ENCODE results near the gene CLMP.

The CLMP gene

GRCh38 chr11:123218451-123218850 is 23.4 kb upstream of the CLMP start:
- Histone ChIP-seq H3K4me2 (ENCODE audit: low read length) (no peak overlapping the region), H3F3A (ENCODE audit: control insufficient read depth, insufficient read depth) (no peaks in the 10 kb centered on the region), H3K4me1 (ENCODE audit: control insufficient read depth, low read length) (no peaks in the 10 kb centered on the region), H3K36me3 (ENCODE audit: control insufficient read depth, low read length) (no peaks in the 10 kb centered on the region), H3K9me3 (ENCODE audit: control insufficient read depth, insufficient read depth, low read length) (no peaks in the 10 kb centered on the region), H4K20me1 (ENCODE audit: control insufficient read depth, insufficient read depth, low read depth, low read length) (no peaks in the 10 kb centered on the region), H3K4me3 (ENCODE audit: low read length) (no peak overlapping the region), H3K27ac (ENCODE audit: low read depth, low read length) (no peak overlapping the region), H3K9me2 (replicated peaks; ENCODE audit: control insufficient read depth, low read length) (no peaks in the 10 kb centered on the region), H3K79me2 (ENCODE audit: control insufficient read depth, low read length) (no peaks in the 10 kb centered on the region), H3K27me3 (ENCODE audit: control insufficient read depth, low read length) (no peaks in the 10 kb centered on the region)
- TF ChIP-seq CTCF (IDR thresholded peaks at IDR 0.05; ENCODE audit: low read depth, low read length, poor library complexity, severe bottlenecking) (no peak), EZH2phosphoT487 (IDR thresholded peaks at IDR 0.05; ENCODE audit: borderline replicate concordance, low read length) (no peak)

GRCh38 chr11:123217897-123218296 is 22.8 kb upstream of the CLMP start:
- H3K4me2 ChIP-seq (ENCODE audit: low read length), result no peak overlapping the region
- H3K4me1 ChIP-seq (ENCODE audit: control insufficient read depth, low read length), result no peaks in the 10 kb centered on the region
- H3K9me2 ChIP-seq (replicated peaks; ENCODE audit: control insufficient read depth, low read length), result no peaks in the 10 kb centered on the region
- H3F3A ChIP-seq (ENCODE audit: control insufficient read depth, insufficient read depth), result no peaks in the 10 kb centered on the region
- no peaks in the 10 kb centered on the region for H3K36me3 ChIP-seq (ENCODE audit: control insufficient read depth, low read length)
- H4K20me1 ChIP-seq (ENCODE audit: control insufficient read depth, insufficient read depth, low read depth, low read length), result no peaks in the 10 kb centered on the region
- H3K27me3 ChIP-seq (ENCODE audit: control insufficient read depth, low read length), result no peaks in the 10 kb centered on the region
- TF ChIP-seq CTCF (IDR thresholded peaks at IDR 0.05; ENCODE audit: low read depth, low read length, poor library complexity, severe bottlenecking) (no peak), EZH2phosphoT487 (IDR thresholded peaks at IDR 0.05; ENCODE audit: borderline replicate concordance, low read length) (no peak)
- H3K27ac ChIP-seq (ENCODE audit: low read depth, low read length), result no peak overlapping the region
- H3K9me3 ChIP-seq (ENCODE audit: control insufficient read depth, insufficient read depth, low read length), result no peaks in the 10 kb centered on the region
- H3K79me2 ChIP-seq (ENCODE audit: control insufficient read depth, low read length), result no peaks in the 10 kb centered on the region
- H3K4me3 ChIP-seq (ENCODE audit: low read length), result no peak overlapping the region

GRCh38 chr11:123216249-123216648 is 21.2 kb upstream of the CLMP start:
- H3F3A ChIP-seq (ENCODE audit: control insufficient read depth, insufficient read depth), result no peaks in the 10 kb centered on the region
- H3K27me3 ChIP-seq (ENCODE audit: control insufficient read depth, low read length), result no peaks in the 10 kb centered on the region
- H3K36me3 ChIP-seq (ENCODE audit: control insufficient read depth, low read length), result no peaks in the 10 kb centered on the region
- H4K20me1 ChIP-seq (ENCODE audit: control insufficient read depth, insufficient read depth, low read depth, low read length), result no peaks in the 10 kb centered on the region
- no peaks in the 10 kb centered on the region for H3K9me2 ChIP-seq (replicated peaks; ENCODE audit: control insufficient read depth, low read length)
- H3K4me1 ChIP-seq (ENCODE audit: control insufficient read depth, low read length), result no peaks in the 10 kb centered on the region
- H3K79me2 ChIP-seq (ENCODE audit: control insufficient read depth, low read length), result no peaks in the 10 kb centered on the region
- H3K4me2 ChIP-seq (ENCODE audit: low read length), result no peak overlapping the region
- H3K4me3 ChIP-seq (ENCODE audit: low read length), result no peak overlapping the region
- no peaks in the 10 kb centered on the region for H3K9me3 ChIP-seq (ENCODE audit: control insufficient read depth, insufficient read depth, low read length)
- TF ChIP-seq CTCF (IDR thresholded peaks at IDR 0.05; ENCODE audit: low read depth, low read length, poor library complexity, severe bottlenecking) (no peak), EZH2phosphoT487 (IDR thresholded peaks at IDR 0.05; ENCODE audit: borderline replicate concordance, low read length) (no peak)
- no peak overlapping the region for H3K27ac ChIP-seq (ENCODE audit: low read depth, low read length)

GRCh38 chr11:123214940-123215339 is 19.9 kb upstream of the CLMP start:
- H3K4me2 ChIP-seq (ENCODE audit: low read length), result no peak overlapping the region
- no peaks in the 10 kb centered on the region for H4K20me1 ChIP-seq (ENCODE audit: control insufficient read depth, insufficient read depth, low read depth, low read length)
- H3K27me3 ChIP-seq (ENCODE audit: control insufficient read depth, low read length), result 0 out of 2 replicates have a peak, but pooled peaks cover 2% of the 10 kb centered on the region
- no peaks in the 10 kb centered on the region for H3K79me2 ChIP-seq (ENCODE audit: control insufficient read depth, low read length)
- no peak for TF ChIP-seq CTCF (IDR thresholded peaks at IDR 0.05; ENCODE audit: low read depth, low read length, poor library complexity, severe bottlenecking)
- TF ChIP-seq EZH2phosphoT487 (IDR thresholded peaks at IDR 0.05; ENCODE audit: borderline replicate concordance, low read length), result no peak
- no peaks in the 10 kb centered on the region for H3F3A ChIP-seq (ENCODE audit: control insufficient read depth, insufficient read depth)
- H3K4me3 ChIP-seq (ENCODE audit: low read length), result no peak overlapping the region
- no peaks in the 10 kb centered on the region for H3K4me1 ChIP-seq (ENCODE audit: control insufficient read depth, low read length)
- H3K27ac ChIP-seq (ENCODE audit: low read depth, low read length), result no peak overlapping the region
- no peaks in the 10 kb centered on the region for H3K9me2 ChIP-seq (replicated peaks; ENCODE audit: control insufficient read depth, low read length)
- H3K9me3 ChIP-seq (ENCODE audit: control insufficient read depth, insufficient read depth, low read length), result no peaks in the 10 kb centered on the region
- no peaks in the 10 kb centered on the region for H3K36me3 ChIP-seq (ENCODE audit: control insufficient read depth, low read length)
